Lower leg skin (tissue), 3 donors: ENCODE data around the gene ABCC8.

Source experiments
- CTCF ChIP-seq, 3 donors: fragments of 450-650 bp; IDR thresholded peaks; one replicate each; pipeline ENCODE4 v1.5.1; 2016; ENCODE audit warnings: antibody characterized with exemption in 3 of 3, mild to moderate bottlenecking in 3 of 3, moderate library complexity in 2 of 3
- POLR2A ChIP-seq, 2 donors: fragments of 450-650 bp; IDR thresholded peaks; one replicate each; pipeline ENCODE4 v1.6.1; 2016 to 2017; ENCODE audit warnings: antibody characterized with exemption in 2 of 2, mild to moderate bottlenecking in 1 of 2, moderate library complexity in 1 of 2

GRCh38 chr11:17479284-17480214 is 2.9 kb upstream of the ABCC8 start:
- TF ChIP-seq CTCF (IDR thresholded peaks at IDR 0.05): no peak
- no peak for TF ChIP-seq POLR2A (IDR thresholded peaks at IDR 0.05)
